NCI-H2029 (cell line): ENCODE data around the gene LRRTM3.

ENCODE experiments used
- DNase-seq: peaks from one replicate; lab custom pipeline; 2025; lab: John Stamatoyannopoulos, UW

LRRTM3 gene

DNA sequence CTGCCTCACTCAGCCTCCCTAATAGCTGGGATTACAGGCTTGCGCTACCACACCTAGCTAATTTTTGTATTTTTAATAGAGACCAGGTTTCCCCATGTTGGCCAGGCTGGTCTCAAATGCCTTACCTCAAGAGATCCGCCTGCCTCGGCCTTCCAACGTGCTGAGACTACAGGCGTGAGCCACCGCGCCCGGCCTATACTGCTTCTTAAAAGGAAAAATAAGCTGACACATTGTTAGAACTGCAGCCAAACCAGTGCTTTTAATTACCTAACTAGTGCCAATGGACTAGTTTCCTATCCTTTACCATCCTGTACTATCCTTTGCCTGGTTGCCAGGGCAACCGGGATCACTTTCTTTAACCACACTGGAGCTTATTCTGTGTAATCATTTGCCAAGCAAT is 108.0 kb downstream of the LRRTM3 start:
- DNase-seq = no peak

DNA sequence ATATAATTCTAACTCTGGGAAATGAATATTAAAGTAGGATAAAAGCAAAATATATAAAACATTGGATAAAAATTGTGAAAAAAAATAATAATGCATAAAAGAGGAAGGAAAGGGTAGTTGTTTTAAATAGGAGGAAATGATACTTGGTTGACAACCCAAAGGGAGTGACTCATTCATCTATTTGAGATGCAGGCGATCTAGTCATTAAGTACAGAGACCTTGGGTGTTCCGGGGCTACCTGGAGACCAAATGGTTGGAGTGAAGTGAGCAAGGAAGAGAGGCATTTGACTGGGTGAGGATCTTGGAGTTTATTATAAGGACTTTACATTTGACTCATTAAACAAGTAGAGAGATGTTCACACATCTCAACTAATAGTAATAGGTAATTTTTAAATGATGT is 111.0 kb downstream of the LRRTM3 start:
- no peak for DNase-seq

DNA sequence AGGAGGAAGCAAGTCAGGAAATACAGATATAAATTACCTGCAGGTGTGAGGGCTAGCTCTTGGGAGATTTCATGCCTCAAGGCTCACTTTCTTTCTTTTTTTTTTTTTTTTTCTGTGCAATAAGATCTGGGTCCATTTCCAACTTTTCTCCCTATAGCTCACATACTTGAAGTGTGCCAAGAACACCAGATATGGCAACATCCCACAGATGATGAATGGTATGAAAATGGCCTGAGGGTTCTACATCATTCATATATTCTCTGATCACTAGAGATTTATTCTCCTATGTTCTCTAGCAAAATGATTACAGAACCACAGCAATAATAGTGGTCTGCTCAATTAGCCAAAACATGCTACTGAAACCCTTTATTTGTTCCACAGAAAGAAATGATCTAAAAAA is 117.2 kb downstream of the LRRTM3 start:
- no peak for DNase-seq

DNA sequence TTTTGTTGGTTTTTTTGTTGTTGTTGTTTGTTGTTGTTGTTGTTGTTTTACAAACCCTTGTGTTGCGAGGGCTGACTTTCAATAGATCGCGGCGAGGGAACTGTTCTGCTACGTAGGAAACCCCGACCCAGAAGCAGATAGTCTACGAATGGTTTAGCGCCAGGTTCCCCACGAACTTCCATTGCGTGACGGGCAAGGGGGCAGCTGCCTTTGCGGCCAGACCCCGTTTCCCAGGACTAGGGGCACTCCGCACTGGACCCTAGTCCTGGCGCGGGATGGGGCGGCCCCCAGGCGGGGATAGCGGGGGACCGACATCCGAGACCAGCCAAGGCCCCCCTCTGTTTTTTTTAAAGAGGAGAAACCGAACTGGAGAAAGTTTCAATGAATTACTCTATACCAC is 119.6 kb downstream of the LRRTM3 start:
- no peak for DNase-seq

DNA sequence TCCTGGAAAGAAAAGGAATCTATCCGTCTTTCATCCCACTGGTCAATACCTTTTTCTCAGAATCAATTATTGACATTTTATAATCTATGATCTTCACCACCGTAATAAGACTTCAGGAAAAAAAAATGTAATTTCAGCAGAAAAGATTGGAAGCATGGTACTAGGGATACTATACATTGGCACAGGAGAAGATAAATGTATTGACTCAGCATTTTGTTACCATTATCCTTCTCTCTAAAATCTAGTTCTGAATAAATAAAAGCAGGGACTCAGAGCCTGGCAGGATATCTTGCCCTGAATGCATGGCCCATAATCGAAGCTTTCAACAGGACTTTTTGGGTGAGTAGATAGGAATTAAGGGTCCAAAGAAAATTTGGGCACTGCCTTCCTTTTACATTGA is 120.7 kb downstream of the LRRTM3 start:
- DNase-seq = no peak

DNA sequence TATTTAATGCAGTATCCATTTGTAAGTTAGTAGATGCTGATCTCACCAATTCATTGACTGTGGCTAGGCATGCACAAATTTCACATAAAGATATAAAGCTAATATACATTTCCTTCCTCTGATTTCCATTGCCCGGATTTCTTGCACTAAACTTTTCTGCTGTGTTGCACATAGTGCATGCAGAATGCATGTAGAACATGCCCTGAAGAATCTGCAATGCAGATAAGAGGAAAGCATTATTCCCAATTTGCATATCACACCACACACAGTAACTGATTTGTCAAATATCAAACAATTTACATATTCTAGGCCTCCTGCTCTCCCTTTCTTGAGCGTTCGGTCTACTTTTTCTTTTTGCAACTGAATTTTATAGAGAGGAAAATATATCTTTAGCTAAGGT is 124.2 kb downstream of the LRRTM3 start:
- no peak for DNase-seq

DNA sequence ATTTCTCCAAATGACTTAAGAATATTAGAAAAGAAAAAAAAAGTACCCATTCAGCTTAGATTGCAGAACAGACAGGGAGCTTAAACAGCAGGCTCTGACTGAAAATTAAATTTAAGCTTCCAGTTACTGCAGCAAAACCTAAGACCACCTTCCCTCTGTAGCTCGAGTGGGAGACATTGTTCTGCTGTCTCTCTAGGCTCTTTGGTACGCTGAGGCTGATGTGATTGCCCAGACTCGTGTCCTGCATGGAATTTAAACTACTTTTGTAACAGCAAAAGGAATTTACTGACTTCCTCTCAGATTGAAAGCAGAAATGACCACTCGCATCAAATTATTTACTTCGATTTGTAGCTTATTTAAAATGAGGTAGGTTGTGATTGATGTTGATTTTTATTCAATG is 124.6 kb downstream of the LRRTM3 start:
- no peak for DNase-seq

DNA sequence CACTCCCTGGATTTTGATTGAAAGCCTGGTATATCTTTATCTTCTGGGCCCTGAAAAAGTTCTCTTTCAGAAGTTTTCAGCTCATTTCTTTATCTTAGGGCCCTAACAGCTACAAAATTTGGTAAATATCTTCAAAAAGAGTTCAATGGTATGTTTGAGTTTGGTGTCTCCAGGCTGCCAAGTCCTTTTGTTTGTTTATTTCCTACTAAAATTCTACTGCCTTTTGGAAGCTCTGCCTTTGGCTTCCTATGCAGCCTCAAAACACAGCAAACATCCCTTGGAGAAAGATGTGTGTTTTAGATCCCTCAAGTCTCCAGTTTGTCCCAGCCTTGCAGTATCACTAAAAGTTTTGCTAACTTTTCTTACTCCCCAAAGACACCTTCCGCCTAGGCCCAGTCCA is 146.8 kb downstream of the LRRTM3 start:
- no peak for DNase-seq

DNA sequence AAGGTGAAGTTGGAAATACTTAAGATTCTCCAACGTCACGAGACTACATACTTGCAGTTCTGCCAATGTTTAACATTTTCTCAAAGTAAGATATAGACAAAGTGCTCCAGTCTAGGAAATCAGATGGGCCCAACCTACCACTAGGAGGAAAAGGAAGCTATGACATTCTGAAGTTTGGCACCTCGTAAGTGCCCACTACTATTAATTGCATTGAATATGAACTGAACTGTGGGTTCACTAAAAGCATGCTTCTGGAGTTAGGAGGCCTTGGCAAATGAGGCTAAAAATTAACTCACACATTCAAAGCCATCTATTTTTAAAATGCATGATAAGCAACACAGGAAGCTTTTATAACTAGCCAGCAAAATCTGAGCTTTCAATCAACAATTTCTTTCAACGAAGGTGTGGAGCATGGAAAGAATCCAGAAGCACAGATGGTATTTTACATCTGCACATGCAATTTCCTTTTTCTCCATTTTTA is 149.7 kb downstream of the LRRTM3 start:
- DNase-seq = no peak

DNA sequence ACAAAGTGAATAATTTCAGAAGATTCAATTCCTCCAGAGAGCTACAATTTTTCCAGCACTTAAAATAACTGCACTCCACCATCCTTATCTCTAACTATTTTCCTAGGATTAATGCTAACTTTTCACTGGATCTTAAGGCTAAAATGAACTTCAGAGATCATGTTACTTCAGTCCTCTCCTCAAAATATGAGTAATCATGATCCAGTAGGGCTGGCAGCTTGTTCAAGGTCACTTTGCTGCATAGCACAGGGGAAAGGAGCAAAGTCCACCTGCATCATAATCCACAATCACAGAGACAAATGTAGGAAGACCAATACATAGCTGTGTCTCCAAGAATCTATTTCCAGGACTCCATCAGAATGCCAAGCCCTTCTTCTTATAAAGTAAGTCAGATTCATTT is 150.3 kb downstream of the LRRTM3 start:
- DNase-seq = no peak

DNA sequence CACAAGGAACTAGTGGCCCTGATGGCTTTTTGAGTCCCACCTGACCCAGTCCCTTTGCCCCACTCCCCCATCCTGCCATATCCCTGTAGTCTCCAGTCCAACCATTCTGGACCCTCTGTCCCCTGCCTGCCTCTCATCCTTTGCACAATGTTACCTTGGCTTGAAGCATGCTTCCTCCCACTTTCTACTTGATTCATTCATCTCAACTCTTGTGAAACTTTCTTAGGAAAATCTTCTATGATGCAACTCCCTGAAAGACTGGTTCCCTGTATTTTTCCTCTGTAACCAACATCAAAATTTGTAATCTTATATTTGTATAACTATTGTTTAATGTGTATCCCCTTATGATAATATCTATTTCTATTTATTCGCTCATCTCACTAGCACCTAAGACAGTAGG is 151.5 kb downstream of the LRRTM3 start:
- no peak for DNase-seq

DNA sequence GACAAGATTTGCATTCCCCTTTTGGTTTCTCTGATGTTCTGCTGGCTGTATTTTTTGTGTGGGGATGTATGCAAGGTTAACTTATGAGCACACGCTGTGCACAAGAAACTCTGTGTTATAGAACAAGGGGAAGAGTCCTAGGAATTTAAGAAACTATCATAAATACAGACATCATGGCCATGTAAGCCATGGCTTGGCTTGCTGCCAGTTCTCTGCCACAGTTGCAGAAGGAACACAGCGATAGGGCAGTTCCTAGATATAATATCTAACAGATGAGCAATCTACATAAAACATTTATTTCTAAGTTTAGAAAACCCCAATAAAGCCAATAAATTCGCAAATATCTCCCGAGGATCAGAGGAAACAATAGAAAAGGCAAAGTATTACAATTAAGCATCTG is 153.3 kb downstream of the LRRTM3 start:
- DNase-seq = no peak

DNA sequence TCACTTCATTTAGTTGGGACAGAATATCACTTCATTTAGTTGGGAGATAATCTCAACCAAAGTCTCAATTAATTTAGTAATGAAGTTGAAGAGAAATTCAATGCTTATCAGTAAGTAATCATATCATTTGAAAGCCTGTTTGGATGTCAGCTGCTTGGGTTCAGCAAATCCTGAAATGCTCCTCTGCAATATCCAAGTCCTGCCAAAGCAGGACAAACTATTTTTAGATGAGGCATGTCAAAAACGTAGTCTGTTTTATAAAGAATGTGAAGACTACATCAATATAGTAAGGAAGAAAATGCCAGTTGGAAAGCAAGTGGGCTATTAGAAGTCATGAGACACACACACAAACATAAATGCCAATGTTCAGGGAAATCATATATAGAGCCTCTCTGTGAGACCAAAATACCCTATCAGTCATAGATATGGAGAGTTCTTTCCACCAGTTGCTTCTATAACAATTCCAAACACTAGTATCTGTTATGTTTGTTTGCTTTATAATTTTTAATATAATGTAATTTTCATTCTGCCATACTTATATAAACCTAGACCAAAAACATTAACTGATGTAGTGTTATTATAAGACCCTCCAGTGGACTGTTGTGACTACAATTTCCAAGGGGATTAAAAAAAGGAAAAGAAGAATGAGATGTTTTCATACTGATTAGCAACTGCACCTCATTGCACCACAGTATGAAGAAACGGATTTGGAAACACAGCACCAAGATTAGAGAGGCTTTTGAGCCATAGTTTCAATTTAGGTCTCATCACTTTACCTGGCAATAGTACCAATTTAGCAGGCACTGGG is 160.7 kb downstream of the LRRTM3 start:
- no peak for DNase-seq

DNA sequence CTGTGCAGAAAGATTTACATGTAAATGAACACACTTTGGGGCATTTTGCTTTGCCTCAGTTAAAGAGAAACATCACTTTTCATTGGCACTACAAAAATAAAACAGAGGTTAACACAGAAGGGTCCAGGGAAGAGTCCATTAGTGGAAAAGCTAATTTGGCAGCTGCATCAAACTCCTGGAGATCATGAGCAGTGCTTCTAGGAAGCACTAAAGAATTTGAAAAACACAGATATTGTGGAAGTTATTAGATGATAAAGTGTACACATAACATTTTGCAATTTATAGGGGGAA is 161.2 kb downstream of the LRRTM3 start:
- DNase-seq = no peak

DNA sequence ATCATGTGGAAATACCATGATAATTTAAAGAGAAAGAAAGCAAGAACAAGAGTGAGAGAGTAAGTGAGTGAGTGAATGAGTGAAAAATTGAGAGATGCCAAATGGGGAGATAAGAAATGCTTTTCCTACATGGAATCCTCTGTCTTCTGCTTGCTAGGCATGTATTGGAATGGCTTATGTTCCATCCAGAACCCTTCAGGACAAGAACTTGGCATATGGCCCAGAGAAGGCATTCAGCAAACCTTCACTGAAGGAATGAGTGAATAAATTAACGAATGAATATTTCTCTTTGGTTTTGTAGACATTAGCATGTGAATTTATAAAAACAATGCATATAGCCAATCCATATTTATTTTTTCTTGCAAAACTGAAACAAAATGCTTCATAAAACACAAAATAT is 162.2 kb downstream of the LRRTM3 start:
- no peak for DNase-seq

DNA sequence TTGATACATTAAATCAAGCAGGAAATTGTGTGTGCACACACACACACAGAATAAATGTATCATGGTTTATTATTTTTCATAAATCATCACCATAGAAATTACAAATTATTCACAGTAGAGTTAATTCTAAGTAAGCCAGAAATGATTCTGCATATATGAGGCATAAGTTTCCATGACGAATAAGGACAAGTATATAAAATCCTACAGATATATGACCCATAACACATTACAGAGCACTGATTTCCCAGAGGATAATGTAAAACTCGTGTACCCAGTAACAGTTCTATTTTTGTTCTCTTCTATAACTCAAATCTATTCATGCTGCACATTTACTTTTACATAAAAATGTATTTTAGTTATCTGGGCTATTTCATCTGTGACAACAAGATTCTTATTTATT is 169.7 kb downstream of the LRRTM3 start:
- no peak for DNase-seq

DNA sequence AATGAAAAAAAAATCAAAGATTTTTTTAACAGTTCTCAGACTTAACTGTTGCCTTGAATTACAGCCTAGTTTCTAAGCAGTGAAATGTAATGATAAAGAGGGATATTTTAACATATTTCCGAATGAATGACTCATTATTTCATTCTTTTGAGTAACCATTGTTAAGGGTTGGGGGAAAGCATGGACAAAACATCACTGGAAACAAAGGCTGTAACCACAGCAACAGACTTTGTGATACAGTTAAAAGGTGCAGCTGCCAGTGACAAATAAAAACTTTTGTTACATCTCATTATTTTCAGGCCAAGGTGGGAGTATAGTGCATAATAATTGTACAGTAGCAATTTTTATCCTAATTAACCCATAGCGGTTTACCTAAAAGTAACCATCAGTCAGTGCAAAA is 172.6 kb downstream of the LRRTM3 start:
- no peak for DNase-seq

DNA sequence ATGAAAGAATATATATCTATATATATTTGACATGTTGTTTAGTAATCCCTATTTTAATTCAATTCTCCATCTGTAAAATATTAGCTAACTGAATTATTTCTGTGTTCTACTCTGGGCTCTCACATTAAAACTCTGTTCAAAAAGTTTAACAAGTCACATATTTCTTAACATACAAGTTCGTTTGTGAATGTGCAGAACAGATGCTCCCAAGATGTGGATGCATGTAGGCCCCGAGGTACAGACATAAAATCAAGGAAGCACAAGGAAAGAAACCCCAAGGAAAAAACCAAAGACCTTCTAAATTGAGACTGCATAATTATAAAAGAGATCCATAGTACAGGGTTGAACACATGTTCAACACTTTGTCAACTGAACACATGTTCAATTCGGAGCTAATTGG is 175.1 kb downstream of the LRRTM3 start:
- no peak for DNase-seq

DNA sequence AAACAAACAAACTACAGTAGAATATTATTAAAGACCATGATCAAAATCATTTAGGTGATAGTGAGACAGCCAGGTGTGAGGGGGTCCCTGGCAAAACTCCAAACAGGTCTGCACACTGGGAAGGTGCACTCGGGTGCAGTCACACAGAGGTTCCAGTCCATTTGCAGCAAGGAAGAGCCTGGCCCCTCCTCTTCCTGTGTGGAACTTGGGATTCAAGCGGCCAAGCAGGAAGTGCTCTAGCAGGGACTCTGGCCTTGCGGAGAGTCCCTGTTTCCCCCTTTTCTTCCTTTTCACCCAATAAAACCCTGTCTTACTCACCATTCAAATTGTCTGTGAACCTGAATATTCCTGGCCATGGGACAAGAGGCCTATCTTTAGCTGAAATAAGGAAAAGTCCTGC is 181.8 kb downstream of the LRRTM3 start:
- no peak for DNase-seq

DNA sequence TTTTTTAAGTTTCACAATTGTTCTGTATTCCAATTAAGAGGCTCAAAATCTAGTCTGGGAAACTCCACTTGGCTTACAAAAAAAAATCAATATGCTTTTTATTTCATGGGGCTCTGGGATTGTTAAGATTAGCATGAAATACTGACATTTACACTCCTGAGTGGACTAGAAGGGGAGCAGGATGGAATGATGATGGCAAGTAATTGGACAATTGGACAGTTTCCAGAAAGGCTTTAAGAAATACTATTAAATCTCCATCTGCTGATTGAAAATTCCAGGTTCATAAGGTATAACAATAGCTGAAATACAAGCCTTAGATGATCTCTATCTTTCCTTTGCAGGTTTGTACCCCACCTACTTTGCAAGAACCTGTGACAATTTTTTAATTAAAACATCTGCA is 184.4 kb downstream of the LRRTM3 start:
- no peak for DNase-seq

DNA sequence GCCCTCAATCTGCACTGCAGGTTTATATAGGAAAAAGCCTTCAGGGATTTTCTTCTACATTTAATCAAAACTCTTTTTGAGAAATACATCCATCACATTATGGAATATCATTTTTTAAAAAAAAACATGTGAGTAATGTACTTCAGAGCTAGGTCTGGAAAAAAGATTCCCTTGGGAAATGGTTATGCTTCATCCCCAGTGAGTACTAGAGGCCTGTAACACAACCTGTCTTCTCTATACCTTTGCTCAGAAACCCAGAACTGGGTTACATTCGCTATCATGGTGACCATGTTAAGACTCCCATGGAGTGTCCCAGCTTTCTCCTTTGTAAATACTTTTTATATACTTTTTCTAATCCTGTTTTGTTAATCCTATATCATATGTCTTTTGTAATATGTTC is 186.9 kb downstream of the LRRTM3 start:
- no peak for DNase-seq

DNA sequence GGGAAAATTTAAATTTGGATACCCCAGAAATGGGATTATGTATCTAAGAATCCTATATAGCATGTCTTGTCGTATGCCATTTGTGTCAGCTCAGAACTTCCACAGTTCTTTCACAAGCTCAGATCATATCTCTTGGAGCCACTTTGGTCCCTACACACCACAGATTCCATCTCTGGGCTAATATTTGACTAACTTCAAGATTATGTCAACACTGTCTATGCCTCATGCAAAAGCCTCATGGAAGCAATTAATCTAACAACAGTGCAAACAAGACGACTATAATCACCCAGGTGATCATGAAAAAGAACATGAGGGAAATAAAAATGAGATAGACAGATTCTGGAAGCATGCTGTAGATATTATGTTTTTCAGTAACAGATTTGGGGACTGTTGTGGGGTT is 189.1 kb downstream of the LRRTM3 start:
- DNase-seq = no peak

DNA sequence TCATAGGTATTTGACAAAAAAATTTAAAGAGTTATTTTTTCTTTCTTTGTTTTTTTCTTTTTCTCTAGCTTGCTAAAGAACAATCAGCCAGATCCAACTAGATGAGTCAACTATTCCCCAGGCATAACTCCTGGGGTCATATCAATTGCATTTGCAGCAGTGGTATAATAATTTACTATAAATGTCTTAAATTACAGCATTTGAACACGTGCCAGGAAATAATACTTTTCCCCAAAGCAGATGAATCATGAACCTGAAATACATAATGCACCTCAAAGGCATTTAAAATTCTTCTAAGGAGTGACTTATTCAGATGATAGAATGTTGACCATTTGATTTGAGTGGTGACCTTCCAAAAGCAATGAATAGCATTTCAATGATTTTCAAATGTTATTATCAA is 190.1 kb downstream of the LRRTM3 start:
- no peak for DNase-seq

DNA sequence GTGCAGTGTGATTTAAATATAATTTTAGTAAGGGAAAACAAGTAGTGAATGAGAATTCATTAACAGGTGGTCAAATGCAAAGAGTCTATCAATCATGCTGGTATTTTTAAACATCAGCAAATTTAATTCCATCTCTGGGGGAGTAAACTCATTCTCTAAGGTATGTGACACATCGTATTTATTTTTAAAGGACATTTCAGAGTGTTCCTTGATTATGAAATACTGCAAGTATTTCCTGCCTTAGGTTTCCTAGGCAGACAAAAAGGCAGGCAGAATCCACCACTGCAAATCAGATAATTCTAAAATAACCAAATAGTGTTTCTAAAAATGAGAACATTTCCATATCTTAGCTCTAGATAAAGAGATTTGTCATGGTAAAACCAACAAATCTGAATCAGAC is 193.8 kb downstream of the LRRTM3 start:
- no peak for DNase-seq

DNA sequence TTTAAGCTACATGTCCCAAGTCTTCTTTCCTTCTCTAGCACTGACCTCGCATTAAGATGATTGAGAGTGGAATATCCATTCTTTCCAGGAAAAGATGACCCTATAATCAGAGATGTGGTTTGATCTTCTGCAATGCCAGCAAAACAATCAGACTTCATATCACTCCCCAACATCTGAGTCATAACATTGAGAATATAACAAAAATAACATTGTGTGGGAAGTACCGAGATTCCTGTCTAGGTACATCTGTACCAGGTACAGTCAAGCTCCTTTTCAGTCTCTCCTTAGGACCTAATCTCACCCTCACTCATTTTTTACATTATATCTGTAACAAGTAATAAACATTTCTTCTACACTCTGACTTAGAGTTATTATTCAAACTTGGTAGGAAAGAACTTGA is 201.6 kb downstream of the LRRTM3 start:
- DNase-seq = no peak
